Fibroblast of lung (primary cell): ENCODE results near the gene TK1.

ENCODE experiments used
- CTCF ChIP-seq, 2 donors: IDR thresholded peaks in 1 of 2; conservative IDR thresholded peaks in 1 of 2; 1 replicate in 1 of 2; 2 replicates in 1 of 2; pipeline ENCODE4 v1.5.1; 2011 to 2012; ENCODE audit warnings: low read length in 2 of 2, control low read depth in 1 of 2, inconsistent platforms in 1 of 2, low read depth in 1 of 2, mild to moderate bottlenecking in 1 of 2
- EZH2 ChIP-seq: IDR thresholded peaks from 2 replicates; pipeline ENCODE4 v1.5.1; 2012; ENCODE audit warnings: low read length, control low read depth, mild to moderate bottlenecking; ENCODE audit errors: missing control alignments

GRCh38 chr17:78180083-78180482 is 6.8 kb downstream of the TK1 start:
- no peak for TF ChIP-seq CTCF (conservative IDR thresholded peaks at IDR 0.05 in 1 of 2, IDR thresholded peaks at IDR 0.05 in 1 of 2; ENCODE audit: low read depth in 1 of 2, low read length in 2 of 2)
- TF ChIP-seq EZH2: no peak
